Measurements from ENCODE around the gene GJB3. TPM values are rescaled to one million over a fixed set of nuclear protein-coding genes. Genes with fewer than 3 reads are reported as not detected.

The GJB3 gene
- total RNA-seq, 1 experiment from 2014 or later = 63.0 TPM

DNA sequence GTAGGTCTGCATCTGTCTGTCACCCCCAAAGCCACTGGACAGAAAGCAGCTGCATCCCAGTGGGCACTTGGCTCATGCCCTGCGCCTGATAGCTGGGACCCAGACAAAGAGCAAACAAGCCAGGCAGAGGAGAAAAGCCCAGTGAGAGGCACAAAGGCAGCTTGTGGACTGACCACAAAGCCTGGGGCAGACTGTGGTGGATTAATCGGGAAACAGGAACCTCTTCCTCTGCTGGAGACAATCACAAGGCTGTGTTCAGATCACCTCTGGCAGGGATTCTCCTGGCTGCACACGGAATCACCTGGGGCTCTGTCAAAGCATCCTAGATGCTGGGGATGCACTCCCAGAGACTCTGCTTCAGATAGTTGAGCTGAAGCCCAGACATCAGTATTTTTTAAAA lies 41.4 kb upstream of the GJB3 start:
- H3K9me2 ChIP-seq (ENCODE audit: insufficient read depth) = no peaks in the 10 kb centered on the region
- POLR2A ChIA-PET (ENCODE audit: unreplicated experiment) = no interaction called here
- H3K27ac ChIP-seq = no peak overlapping the region
- no peaks in the 10 kb centered on the region for H3F3A ChIP-seq (ENCODE audit: insufficient read depth, low read depth)
- no TSS peak for BruUV-seq (replicated peaks)
- CTCF ChIA-PET = no interaction called here
- no peaks in the 10 kb centered on the region for H4K20me1 ChIP-seq (ENCODE audit: insufficient read depth)
- H3K79me2 ChIP-seq (ENCODE audit: low read depth) = no peaks in the 10 kb centered on the region
- peaks cover 8% of the 10 kb centered on the region for H3K27me3 ChIP-seq (ENCODE audit: insufficient read depth, low read depth)
- no peaks in the 10 kb centered on the region for H3K4me1 ChIP-seq (replicated peaks; ENCODE audit: insufficient read depth)
- H2AFZ ChIP-seq = no peak overlapping the region
- H3K36me3 ChIP-seq (ENCODE audit: low read depth) = no peaks in the 10 kb centered on the region
- intact Hi-C loops (cut with micrococcal nuclease; ENCODE audit: unreplicated experiment) = no loop called here
- H3K4me2 ChIP-seq = no peak overlapping the region
- DNase-seq = no peak
- TF ChIP-seq EZH2 (IDR thresholded peaks at IDR 0.05; ENCODE audit: low read depth) (no peak), CTCF (conservative IDR thresholded peaks at IDR 0.05) (no peak)
- no peak overlapping the region for H3K4me3 ChIP-seq
- no peaks in the 10 kb centered on the region for H3K9me3 ChIP-seq (ENCODE audit: insufficient read depth, low read depth)

GRCh38 chr1:34740161-34740868 lies 40.7 kb upstream of the GJB3 start:
- Histone ChIP-seq H3K4me2 (no peak overlapping the region), H2AFZ (no peak overlapping the region), H3K4me3 (no peak overlapping the region), H3K36me3 (ENCODE audit: low read depth) (no peaks in the 10 kb centered on the region), H3K9me2 (ENCODE audit: insufficient read depth) (no peaks in the 10 kb centered on the region), H3K27me3 (ENCODE audit: insufficient read depth, low read depth) (peaks cover 1% of the 10 kb centered on the region; the same call in 1 of the 2 replicates), H3K27ac (no peak overlapping the region), H3K4me1 (replicated peaks; ENCODE audit: insufficient read depth) (no peaks in the 10 kb centered on the region), H3F3A (ENCODE audit: insufficient read depth, low read depth) (no peaks in the 10 kb centered on the region), H3K9me3 (ENCODE audit: insufficient read depth, low read depth) (no peaks in the 10 kb centered on the region), H3K79me2 (ENCODE audit: low read depth) (no peaks in the 10 kb centered on the region), H4K20me1 (ENCODE audit: insufficient read depth) (no peaks in the 10 kb centered on the region)
- TF ChIP-seq EZH2 (IDR thresholded peaks at IDR 0.05; ENCODE audit: low read depth) = no peak
- TF ChIP-seq CTCF (conservative IDR thresholded peaks at IDR 0.05) = no peak
- no TSS peak for BruUV-seq (replicated peaks)
- intact Hi-C loops (cut with micrococcal nuclease; ENCODE audit: unreplicated experiment) = no loop called here
- POLR2A ChIA-PET (ENCODE audit: unreplicated experiment) = no interaction called here
- CTCF ChIA-PET = no interaction called here
- DNase-seq = no peak

GRCh38 chr1:34742667-34743270 lies 38.2 kb upstream of the GJB3 start:
- Histone ChIP-seq H2AFZ (no peak overlapping the region), H3K4me2 (0 out of 2 replicates have a peak overlapping the region, but pooled peaks have one; percentile 24), H4K20me1 (ENCODE audit: insufficient read depth) (no peaks in the 10 kb centered on the region), H3K27ac (no peak overlapping the region), H3K79me2 (ENCODE audit: low read depth) (no peaks in the 10 kb centered on the region), H3K36me3 (ENCODE audit: low read depth) (no peaks in the 10 kb centered on the region), H3K9me3 (ENCODE audit: insufficient read depth, low read depth) (no peaks in the 10 kb centered on the region), H3K9me2 (ENCODE audit: insufficient read depth) (no peaks in the 10 kb centered on the region), H3K4me1 (replicated peaks; ENCODE audit: insufficient read depth) (no peaks in the 10 kb centered on the region), H3K4me3 (no peak overlapping the region), H3F3A (ENCODE audit: insufficient read depth, low read depth) (no peaks in the 10 kb centered on the region), H3K27me3 (ENCODE audit: insufficient read depth, low read depth) (no peaks in the 10 kb centered on the region)
- intact Hi-C loops (cut with micrococcal nuclease; ENCODE audit: unreplicated experiment) = loop anchor here (1.0 to 2.0 kb wide), 3 partner anchors 110 to 1109 kb away; no protein-coding TSS in a partner anchor
- ChIA-PET POLR2A (ENCODE audit: unreplicated experiment) (interaction anchor here (0.6 to 1.0 kb wide), 2 partner anchors 12 to 630 kb away, joined by 3 to 13 read pairs; partner anchors contain the start of gene GJB5), CTCF (interaction anchor here (0.5 to 1.7 kb wide), 9 partner anchors 12 to 1109 kb away, joined by 3 to 6 read pairs (median 3); partner anchors contain the start of gene GJB5)
- peak; percentile 48 to 84 for DNase-seq
- no TSS peak for BruUV-seq (replicated peaks)
- TF ChIP-seq EZH2 (IDR thresholded peaks at IDR 0.05; ENCODE audit: low read depth) (no peak), CTCF (conservative IDR thresholded peaks at IDR 0.05) (peak; percentile 92)
